SU-DHL-6 (cell line): Measurements from ENCODE around the gene CHODL.

Experiments used
- H2AFZ ChIP-seq: fragments of 200-600 bp; sonication (generic); 2 replicates; pipeline ENCODE4 v1.6.1; 2014; ENCODE audit warnings: low read depth, mild to moderate bottlenecking, moderate library complexity, mixed read lengths, antibody characterized with exemption, low read length; ENCODE audit not compliant: severe bottlenecking
- H3F3A ChIP-seq: fragments of 200-600 bp; shearing (Covaris generic); 2 replicates; pipeline ENCODE4 v1.6.0; 2016; ENCODE audit warnings: antibody characterized with exemption, mild to moderate bottlenecking; ENCODE audit not compliant: insufficient read depth
- H3K27ac ChIP-seq: fragments of 200-600 bp; sonication (generic); 2 replicates; pipeline ENCODE4 v1.5.1; 2016; ENCODE audit warnings: low read depth, mild to moderate bottlenecking, low read length, moderate library complexity, mixed read lengths
- H3K27me3 ChIP-seq: fragments of 200-600 bp; sonication (generic), shearing (Covaris generic); 2 replicates; pipeline ENCODE4 v1.6.0; 2014; ENCODE audit warnings: mild to moderate bottlenecking, low read length
- H3K36me3 ChIP-seq: fragments of 200-600 bp; sonication (generic); 2 replicates; pipeline ENCODE4 v1.6.1; 2014; ENCODE audit warnings: mild to moderate bottlenecking, low read length, mixed read lengths
- H3K4me2 ChIP-seq: fragments of 300-600, 200-600 bp; shearing (Covaris generic), sonication (generic); 2 replicates; pipeline ENCODE4 v1.6.0; 2014; ENCODE audit warnings: low read length, low read depth, mild to moderate bottlenecking; ENCODE audit not compliant: poor library complexity, severe bottlenecking
- H3K4me3 ChIP-seq: fragments of 200-600 bp; sonication (generic); 2 replicates; pipeline ENCODE4 v1.5.1; 2014; ENCODE audit warnings: antibody characterized with exemption, low read length, mild to moderate bottlenecking, mixed read lengths; ENCODE audit not compliant: insufficient read depth, poor library complexity, severe bottlenecking
- H3K79me2 ChIP-seq: fragments of 200-600 bp; sonication (generic); 2 replicates; pipeline ENCODE4 v1.6.1; 2014; ENCODE audit warnings: mild to moderate bottlenecking, low read length, moderate library complexity; ENCODE audit not compliant: insufficient read depth
- H3K9ac ChIP-seq: fragments of 200-600 bp; sonication (generic); 2 replicates; pipeline ENCODE4 v1.7.0; 2014; ENCODE audit warnings: mild to moderate bottlenecking, low read length
- H3K9me2 ChIP-seq: fragments of 200-600 bp; sonication (generic); replicated peaks from 2 replicates; pipeline ENCODE4 v1.6.1; 2014; ENCODE audit warnings: low read length; ENCODE audit not compliant: insufficient read depth
- H3K9me3 ChIP-seq: fragments of 200-600 bp; sonication (generic); 2 replicates; pipeline ENCODE4 v1.6.1; 2014; ENCODE audit warnings: low read length, mixed read lengths; ENCODE audit not compliant: insufficient read depth
- H4K20me1 ChIP-seq: fragments of 200-600 bp; sonication (generic); 2 replicates; pipeline ENCODE4 v1.6.1; 2014; ENCODE audit warnings: low read depth, mild to moderate bottlenecking, antibody characterized with exemption, low read length, moderate library complexity, mixed read lengths
- EZH2phosphoT487 ChIP-seq: fragments of 200-600 bp; sonication (generic), shearing (Covaris generic); conservative IDR thresholded peaks from 2 replicates; pipeline ENCODE4 v1.6.1; 2018; ENCODE audit warnings: mild to moderate bottlenecking, antibody characterized with exemption, low read length, moderate library complexity, mixed read lengths
- TF ChIP-seq, protein P1 (sequence below): fragments of 200-600 bp; sonication (generic); IDR thresholded peaks from one replicate; pipeline ENCODE4 v1.5.1; 2017; ENCODE audit warnings: antibody characterized with exemption, mild to moderate bottlenecking, low read length, moderate library complexity; ENCODE audit not compliant: insufficient read depth, poor library complexity, severe bottlenecking

Gene CHODL

DNA sequence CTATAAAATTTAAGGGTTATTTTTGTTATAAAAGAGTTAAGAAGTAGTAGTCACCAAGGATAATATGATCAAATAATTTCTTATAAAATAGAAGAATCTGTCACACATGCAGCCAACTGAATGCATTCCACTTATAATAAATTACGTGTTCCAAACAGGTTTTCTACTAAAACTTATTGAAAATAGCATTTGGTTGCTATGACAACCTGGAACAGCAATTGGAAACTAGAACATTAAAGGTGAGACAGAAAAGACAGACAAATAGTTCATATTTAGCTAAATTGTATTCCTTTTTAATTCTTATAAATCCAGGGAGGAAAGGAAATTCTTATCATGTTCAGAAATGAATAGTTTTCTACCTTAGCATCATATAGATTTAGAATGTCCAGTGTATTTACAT is 9.1 kb upstream of the CHODL start:
- no peaks in the 10 kb centered on the region for H3F3A ChIP-seq

DNA sequence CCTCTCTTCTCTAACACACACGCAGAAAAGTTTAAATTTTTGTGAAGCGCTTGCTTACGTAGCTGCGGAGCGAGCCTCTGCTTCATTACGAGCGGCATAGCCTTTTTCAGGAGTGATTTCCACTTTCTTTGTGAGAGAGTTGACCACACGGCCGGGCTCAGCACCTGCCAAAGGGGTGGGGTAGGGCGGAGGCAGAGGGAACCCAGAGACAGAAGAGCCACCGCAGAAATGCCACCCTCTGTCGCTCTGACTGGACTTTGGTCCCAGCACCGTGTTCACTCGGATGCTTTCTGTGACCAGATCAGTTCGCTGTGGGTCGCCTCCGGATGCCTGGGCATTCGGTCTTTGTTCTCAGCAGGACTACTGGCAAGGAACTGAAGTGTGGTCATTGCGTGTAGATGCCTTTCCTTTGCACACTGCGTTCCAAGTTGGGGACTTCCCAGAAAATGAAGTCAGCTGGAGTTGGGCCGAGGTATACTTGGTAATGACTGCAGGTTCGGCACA is 883 bp downstream of the CHODL start:
- no peak overlapping the region for H2AFZ ChIP-seq
- H3K4me2 ChIP-seq = no peak overlapping the region
- H3K79me2 ChIP-seq = no peaks in the 10 kb centered on the region
- no peaks in the 10 kb centered on the region for H3K9me2 ChIP-seq
- no peaks in the 10 kb centered on the region for H3K36me3 ChIP-seq
- H3K27me3 ChIP-seq = no peaks in the 10 kb centered on the region
- TF ChIP-seq, protein P1, sequence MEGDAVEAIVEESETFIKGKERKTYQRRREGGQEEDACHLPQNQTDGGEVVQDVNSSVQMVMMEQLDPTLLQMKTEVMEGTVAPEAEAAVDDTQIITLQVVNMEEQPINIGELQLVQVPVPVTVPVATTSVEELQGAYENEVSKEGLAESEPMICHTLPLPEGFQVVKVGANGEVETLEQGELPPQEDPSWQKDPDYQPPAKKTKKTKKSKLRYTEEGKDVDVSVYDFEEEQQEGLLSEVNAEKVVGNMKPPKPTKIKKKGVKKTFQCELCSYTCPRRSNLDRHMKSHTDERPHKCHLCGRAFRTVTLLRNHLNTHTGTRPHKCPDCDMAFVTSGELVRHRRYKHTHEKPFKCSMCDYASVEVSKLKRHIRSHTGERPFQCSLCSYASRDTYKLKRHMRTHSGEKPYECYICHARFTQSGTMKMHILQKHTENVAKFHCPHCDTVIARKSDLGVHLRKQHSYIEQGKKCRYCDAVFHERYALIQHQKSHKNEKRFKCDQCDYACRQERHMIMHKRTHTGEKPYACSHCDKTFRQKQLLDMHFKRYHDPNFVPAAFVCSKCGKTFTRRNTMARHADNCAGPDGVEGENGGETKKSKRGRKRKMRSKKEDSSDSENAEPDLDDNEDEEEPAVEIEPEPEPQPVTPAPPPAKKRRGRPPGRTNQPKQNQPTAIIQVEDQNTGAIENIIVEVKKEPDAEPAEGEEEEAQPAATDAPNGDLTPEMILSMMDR = no peak
- TF ChIP-seq EZH2phosphoT487 = no peak
- H3K9me3 ChIP-seq = no peaks in the 10 kb centered on the region
- H3F3A ChIP-seq = no peaks in the 10 kb centered on the region
- H3K9ac ChIP-seq = no peak overlapping the region
- no peak overlapping the region for H3K4me3 ChIP-seq
- no peaks in the 10 kb centered on the region for H4K20me1 ChIP-seq
- H3K27ac ChIP-seq = no peak overlapping the region

More for the DNA sequence above, 9.1 kb upstream of the CHODL start:
- Histone ChIP-seq H3K4me3 (no peak overlapping the region), H3K4me2 (no peak overlapping the region), H3K79me2 (no peaks in the 10 kb centered on the region), H4K20me1 (no peaks in the 10 kb centered on the region), H2AFZ (no peak overlapping the region), H3K27me3 (no peaks in the 10 kb centered on the region), H3K9me2 (no peaks in the 10 kb centered on the region), H3K27ac (no peak overlapping the region), H3K36me3 (no peaks in the 10 kb centered on the region), H3K9ac (no peak overlapping the region), H3K9me3 (no peaks in the 10 kb centered on the region; the same call in 1 of the 2 replicates)
- TF ChIP-seq, protein P1 = no peak
- TF ChIP-seq EZH2phosphoT487 = no peak

DNA sequence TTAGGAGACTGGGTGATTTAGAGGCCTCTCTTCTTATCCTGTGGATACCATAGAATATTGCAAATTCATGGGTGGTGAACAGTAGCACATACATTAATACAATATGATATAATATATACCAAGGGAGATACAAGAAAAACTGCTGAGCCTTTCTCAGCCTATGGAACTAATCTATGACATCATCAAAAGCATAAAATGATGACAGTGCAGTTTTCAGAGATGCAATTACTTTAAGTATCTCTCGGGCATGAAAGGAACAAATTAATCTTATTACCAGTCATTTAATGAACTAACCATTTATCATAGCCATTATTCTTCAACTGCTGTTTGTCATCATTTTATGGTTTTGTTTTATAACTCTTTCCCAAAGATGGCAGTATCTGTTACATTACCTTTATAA is 3.5 kb downstream of the CHODL start:
- H3K27me3 ChIP-seq = no peaks in the 10 kb centered on the region
- no peak overlapping the region for H2AFZ ChIP-seq
- H4K20me1 ChIP-seq = no peaks in the 10 kb centered on the region
- H3F3A ChIP-seq = peaks cover 3% of the 10 kb centered on the region; the same call in 1 of the 2 replicates
- no peaks in the 10 kb centered on the region for H3K79me2 ChIP-seq
- H3K9me2 ChIP-seq = no peaks in the 10 kb centered on the region
- H3K9ac ChIP-seq = no peak overlapping the region
- no peak overlapping the region for H3K4me2 ChIP-seq
- H3K9me3 ChIP-seq = no peaks in the 10 kb centered on the region
- TF ChIP-seq EZH2phosphoT487 = no peak
- H3K36me3 ChIP-seq = no peaks in the 10 kb centered on the region
- no peak overlapping the region for H3K27ac ChIP-seq
- H3K4me3 ChIP-seq = no peak overlapping the region

DNA sequence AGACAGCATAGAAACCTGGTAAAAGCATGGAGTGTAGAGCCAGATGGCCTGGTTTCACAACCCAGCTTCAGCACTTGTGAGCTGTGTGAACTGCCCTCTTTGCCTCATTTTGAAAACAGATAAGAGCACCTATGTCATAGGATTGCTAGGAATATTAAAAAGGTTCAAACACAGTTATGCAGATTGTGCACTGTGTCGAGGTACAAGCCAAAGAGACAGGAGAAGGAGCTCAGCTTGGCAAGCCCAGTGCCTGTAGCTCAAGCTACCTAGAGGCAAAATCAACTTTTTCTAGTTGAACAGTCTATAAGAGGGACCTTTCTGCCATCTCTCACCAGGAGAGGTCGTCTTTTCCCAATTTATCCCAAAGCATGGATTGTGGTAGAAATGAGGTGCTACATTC is 5.0 kb downstream of the CHODL start:
- Histone ChIP-seq H3K9me3 (no peaks in the 10 kb centered on the region), H4K20me1 (no peaks in the 10 kb centered on the region), H2AFZ (peak overlapping the region; percentile 10), H3K9ac (no peak overlapping the region), H3K27ac (no peak overlapping the region), H3K4me3 (no peak overlapping the region), H3K27me3 (no peaks in the 10 kb centered on the region), H3K79me2 (no peaks in the 10 kb centered on the region), H3F3A (peaks cover 3% of the 10 kb centered on the region; the same call in 1 of the 2 replicates), H3K9me2 (no peaks in the 10 kb centered on the region), H3K4me2 (no peak overlapping the region), H3K36me3 (no peaks in the 10 kb centered on the region)
- TF ChIP-seq EZH2phosphoT487 = no peak
- TF ChIP-seq, protein P1 = no peak
